A172 (cell line): ENCODE measurements around the gene CEP63. TPM values are rescaled to one million over a fixed set of nuclear protein-coding genes. Genes with fewer than 3 reads are reported as not detected.

Experiments used
- total RNA-seq: library from RNA; depleted of rRNA; stranded (reverse); fragments of >200 nt; shearing (Covaris generic); gene quantifications from 2 replicates; pipeline ENCODE4 v1.2.3, GENCODE V29; 2014; rRNA removed

The CEP63 gene
- total RNA-seq, 1 experiment from 2014 or later: 26.2 TPM

Other genes starting within 250 kb of the CEP63 start
- gene RYK, start 235.2 kb upstream of the CEP63 start, total RNA-seq: 88.1 and 91.0 TPM in 2 replicates
- 168 and 182 TPM in 2 replicates for gene AMOTL2, start 111.6 kb upstream of the CEP63 start, total RNA-seq
- gene ANAPC13, start 72 bp upstream of the CEP63 start, total RNA-seq: 123 and 171 TPM in 2 replicates
- not detected in 2 replicates for gene KY, start 165.0 kb downstream of the CEP63 start, total RNA-seq